Activated T-helper 1 cell treated with Interleukin-2 at 50 U/mL for 16 hours (primary cell): ENCODE results near the gene UQCRC1.

Experiments used
- DNase-seq: peaks from one replicate; pipeline ENCODE4 v3.0.0-alpha.2; 2020; ENCODE audit warnings: low read depth

Gene UQCRC1

DNA sequence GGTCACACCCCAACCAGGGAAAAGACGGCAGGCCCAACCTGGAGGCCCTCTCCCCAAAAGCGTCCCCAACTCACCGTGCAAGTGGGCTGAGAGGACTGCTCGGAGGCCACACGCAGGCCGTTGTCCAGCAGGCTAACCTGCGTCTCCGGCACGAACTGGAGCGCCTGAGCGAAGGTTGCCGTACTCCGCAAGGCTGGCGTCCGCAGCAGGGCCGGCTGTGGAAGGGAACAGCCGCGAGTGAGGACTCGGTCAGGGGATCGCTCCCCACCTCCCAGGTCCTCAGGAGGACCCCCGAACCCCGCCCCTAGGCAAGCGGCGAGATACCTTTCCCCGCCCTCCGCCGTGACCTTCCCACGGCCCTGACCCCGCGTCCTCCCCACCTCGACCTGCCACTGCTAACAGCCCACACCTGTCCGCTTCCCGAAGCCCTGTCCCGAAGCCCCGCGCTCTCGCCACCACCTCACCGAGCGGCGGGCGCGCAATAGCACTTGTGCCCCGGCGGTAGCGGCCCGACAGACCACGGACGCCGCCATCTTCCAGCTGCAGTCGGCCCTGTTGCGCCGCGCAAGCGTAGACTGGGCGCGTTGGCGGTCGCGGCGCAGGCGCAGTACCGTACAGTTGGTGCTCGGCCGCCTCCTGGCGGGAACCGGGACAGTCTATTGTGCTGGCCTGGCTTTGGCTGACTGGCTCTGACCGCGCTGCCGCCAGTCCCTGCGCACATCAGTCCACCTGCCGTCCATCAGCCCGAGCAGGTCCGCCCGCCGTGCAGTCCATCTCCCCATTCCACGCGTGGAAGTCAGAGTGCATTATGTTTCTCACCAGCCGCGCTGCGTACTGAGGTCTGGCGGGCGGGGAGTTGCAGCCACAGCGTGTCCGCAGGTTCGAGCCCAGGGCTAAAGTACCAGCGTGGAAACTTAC, at the start of gene UQCRC1:
UQCRC1 (minus strand) TSS at position 559 of the 918 bp plus-strand sequence; CDS start at position 533, 26 bp downstream.
- DNase-seq = peak; percentile 88

GRCh38 chr3:48656841-48657281, 47.4 kb upstream of the UQCRC1 start:
- no peak for DNase-seq

DNA sequence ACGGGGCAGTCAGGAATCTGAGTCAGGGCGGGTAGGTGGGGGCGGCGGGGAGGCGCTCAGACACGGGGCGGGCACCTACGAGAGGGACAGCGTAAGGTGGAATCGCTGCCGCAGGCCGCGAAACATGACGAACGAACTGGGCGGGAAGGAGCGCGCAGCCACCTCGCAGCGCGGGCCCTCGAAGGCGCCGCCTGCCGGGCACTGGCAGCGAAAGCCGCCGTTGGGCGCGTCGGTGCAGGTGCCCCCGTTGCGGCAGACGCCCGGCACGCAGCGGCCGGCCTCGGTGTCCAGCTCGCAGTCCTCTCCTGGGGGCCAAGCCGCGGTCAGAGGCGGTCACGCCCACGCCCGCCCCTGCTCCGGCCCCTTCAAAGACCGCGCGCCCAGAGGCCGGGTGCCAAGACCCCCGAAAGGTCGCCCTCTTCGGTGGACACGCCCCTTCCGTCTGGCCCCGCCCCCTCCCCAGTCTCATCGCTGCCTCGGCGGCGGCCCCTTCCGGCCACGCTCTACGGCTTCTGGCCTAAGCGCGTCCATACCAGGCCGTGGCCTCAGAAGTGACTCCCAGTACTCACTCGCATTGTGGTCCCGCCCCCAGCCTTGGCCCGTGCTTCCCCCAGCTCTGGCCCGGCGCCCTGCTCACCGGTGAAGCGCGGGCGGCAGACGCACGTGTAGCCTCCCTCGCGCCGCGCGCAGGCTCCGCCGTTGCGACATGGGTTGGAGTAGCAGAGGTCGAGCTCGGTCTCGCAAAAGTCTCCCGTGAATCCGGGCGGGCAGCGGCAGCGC, 46.8 kb upstream of the UQCRC1 start:
- peak; percentile 73 for DNase-seq

DNA sequence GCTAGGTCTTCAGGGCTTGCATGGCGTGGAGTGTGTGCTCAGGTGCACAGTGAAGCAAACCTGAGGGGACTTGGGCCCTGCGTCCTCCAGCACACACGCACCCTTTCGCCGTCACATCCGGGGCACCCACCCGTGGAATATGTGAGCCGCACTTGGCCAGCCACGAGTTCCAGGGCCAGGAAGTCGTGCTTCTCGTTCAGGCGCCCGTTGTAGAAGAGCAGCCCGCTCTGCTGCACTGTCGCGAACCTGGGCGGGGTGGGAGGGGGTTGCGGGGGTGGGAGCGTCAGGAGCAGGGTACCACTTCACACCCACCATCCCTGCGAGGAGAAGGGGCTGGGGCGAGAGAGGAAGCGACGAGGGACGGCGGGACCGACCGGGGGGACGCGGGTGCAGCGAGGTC, 46.2 kb upstream of the UQCRC1 start:
- peak; percentile 29 for DNase-seq

- DNase-seq = no peak
Measured at GRCh38 chr3:48655063-48655462, 45.6 kb upstream of the UQCRC1 start.

DNA sequence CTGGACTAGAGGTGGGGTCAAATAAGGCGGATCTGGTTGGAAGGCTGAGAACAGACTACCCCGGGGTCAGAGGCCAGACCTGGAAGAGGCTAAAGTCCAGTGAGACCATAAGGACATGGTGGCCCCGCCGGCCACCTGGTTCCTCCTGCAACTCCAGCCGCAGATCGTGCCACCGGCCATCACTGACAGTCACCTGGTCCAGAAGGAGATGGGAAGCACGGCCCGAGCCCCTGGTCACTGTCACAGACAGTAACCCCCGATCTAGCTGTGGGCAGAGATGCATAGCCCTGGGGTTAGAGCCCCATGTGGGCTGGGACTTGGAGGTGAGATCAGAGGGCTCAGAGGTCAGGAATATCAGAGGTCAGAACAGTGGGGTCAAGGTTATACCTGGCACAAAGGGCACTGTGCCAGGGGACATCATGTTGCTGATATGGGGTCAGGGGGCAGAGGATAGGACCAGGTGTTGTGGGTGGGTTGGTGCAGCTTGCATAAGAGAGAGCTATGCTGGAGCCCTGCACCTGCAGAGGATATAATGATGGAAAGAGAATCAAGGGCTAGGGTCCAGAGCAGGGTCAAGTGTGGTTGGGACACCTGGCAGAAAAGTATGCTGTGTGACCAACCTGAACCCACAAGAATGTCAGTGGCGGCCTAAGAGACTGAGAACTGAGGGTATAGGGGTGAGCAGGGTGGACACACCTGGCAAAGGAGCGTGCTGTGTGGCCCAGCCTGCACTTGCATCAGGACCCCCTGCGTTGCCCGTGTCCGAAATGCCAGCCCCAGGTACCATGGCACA, 43.7 kb upstream of the UQCRC1 start:
- no peak for DNase-seq

- no peak for DNase-seq
Measured at GRCh38 chr3:48651771-48652170, 42.3 kb upstream of the UQCRC1 start.

GRCh38 chr3:48650723-48651122, 41.3 kb upstream of the UQCRC1 start:
- no peak for DNase-seq

GRCh38 chr3:48648188-48648850, 38.9 kb upstream of the UQCRC1 start:
- no peak for DNase-seq

- DNase-seq = no peak
Measured at GRCh38 chr3:48647714-48648113, 38.3 kb upstream of the UQCRC1 start.

- DNase-seq = no peak
Measured at GRCh38 chr3:48644898-48645760, 35.7 kb upstream of the UQCRC1 start.

DNA sequence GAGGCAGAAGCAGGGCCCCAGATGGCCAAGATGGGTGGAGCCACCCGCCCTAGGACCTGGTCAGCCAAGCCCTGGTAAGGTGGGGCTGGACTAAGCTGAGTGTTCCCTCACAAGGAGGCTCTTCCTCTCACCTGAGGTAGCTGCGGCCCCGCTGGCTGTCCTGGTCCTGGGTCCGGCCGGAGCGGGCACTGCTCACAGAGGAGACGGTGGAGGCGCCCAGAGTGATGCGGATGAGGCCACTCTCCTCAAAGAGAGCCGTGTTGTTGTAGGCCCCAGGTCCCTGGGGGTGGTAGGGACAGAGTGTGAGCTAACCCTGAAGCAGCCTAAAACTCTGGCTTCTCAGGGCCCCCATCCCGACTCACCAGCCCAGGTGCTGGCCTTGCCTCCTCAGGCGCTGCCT, 33.2 kb upstream of the UQCRC1 start:
- DNase-seq = no peak

DNA sequence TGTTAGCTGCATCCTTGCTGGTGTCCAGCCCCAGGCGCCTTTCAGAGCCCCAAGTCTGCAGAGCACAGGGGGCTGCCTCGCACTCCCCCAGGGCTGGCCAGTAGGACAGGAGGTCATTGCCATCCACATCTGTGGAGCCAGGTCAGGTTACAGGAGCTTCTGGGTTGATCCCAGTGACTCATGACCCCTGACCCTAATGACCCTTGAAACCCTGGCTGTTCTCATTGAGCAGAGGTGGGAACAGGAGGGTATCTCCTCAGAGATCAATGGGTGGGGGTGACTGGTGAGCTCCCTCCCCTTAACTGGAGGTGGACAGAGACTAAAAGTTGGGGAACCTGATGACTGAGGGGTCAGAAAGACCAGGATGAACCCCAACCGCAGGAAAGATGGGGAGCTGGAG, 31.9 kb upstream of the UQCRC1 start:
- DNase-seq = no peak

DNA sequence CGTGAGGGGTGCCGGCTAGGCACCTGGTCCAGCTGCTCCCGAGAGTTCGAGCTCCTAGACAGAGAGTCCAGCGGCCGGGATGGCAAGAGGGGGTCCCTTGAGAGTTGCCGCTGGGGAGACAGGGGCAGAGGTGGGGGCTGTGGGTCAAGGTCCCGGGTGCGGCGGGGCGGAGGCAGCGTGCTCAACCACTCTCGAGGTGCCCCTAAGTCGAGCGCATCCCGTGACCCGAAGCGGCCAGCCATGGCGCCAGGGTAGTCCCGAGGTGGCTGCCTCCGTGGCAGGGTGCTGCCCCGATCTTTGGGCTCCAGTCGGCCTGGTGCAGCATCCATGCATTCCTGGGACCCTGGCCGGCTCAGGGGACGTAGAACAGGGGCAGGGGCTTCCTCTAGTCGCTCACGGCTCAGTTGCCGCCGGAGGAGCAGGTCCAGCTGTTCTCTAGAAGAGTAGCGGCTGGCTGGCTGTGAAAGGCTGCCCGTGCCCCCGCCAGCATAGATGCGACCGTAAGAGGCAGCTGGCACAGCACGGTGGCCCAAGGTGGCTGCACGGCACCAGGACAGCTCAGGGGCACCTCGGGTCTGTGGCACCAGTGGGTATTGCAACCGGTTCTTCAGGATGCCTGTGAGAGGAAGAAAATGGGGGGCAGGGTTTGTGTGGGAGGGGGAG, 30.6 kb upstream of the UQCRC1 start:
- no peak for DNase-seq

- no peak for DNase-seq
Measured at GRCh38 chr3:48637305-48637704, 27.9 kb upstream of the UQCRC1 start.

- no peak for DNase-seq
Measured at GRCh38 chr3:48636149-48636655, 26.8 kb upstream of the UQCRC1 start.

- peak; percentile 90 for DNase-seq
Measured at GRCh38 chr3:48635222-48636021, 26.0 kb upstream of the UQCRC1 start, which contains the start of gene SLC26A6. Gene SLC26A6 (minus strand): TSS chr3:48635461. CDS start chr3:48635393, 68 bp downstream.

DNA sequence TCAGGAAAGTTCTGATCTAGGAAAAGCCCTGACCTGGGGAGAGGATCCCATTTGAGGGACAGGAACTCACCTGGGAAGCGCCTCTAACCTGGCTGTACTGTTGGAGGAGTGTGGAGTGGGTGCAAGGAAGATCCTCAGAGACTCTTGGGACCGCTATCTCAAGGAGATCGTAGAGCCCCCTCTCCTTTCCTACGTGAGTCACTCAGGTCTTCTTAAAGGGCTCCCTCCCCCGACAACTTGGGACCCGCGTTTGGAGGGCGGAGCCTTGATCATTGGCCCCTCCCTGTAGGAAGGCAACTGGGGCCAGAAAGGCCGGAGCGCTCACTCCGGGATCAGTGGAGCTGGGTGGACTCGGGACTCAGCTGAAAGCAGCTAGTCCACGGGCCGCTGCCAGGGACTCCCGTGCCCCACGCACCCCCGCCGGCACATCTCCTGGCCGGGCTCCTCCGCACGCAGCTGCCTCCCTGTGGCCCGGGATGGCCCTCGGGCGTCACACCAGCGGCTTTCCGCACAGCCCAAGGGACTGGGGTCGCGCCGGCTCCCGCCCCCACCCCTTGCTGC, 25.3 kb upstream of the UQCRC1 start:
- DNase-seq = peak; percentile 10

DNA sequence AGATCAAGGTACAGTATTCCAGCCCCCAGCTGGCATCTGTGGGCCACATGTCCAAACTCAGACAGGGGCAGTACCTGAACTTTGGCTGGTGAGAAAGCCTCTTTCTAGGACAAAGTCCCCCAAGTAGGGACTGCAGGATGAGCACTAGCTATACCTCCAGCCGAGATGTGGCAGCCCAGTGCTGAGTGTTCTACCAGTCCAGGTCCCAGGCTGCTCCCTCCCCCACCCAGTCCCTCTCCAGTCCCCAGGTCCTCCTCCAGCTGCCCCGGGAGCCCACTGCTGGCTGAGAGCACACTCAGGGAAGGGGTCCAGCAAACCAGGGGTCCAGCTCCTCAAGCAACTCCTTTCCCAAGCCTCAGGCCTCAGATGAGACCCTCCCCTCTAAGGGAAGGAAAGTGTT, 24.3 kb upstream of the UQCRC1 start:
- DNase-seq = no peak
